ENCODE measurements around the gene LDB3.

GRCh38 chr10:86665868-86666267 is 2.4 kb upstream of the LDB3 start:
- TF ChIP-seq POLR2AphosphoS5 (IDR thresholded peaks at IDR 0.05; ENCODE audit: low read depth, low read length) (no peak), RAD21 (IDR thresholded peaks at IDR 0.05; ENCODE audit: low read depth) (no peak), ATF3 (IDR thresholded peaks at IDR 0.05) (no peak), ZNF274 (IDR thresholded peaks at IDR 0.05; ENCODE audit: low read depth, low read length) (no peak), POLR2A (IDR thresholded peaks at IDR 0.05; ENCODE audit: borderline replicate concordance, extremely low read depth, insufficient read depth, insufficient read length) (no peak), EZH2 (IDR thresholded peaks at IDR 0.05) (no peak), EGR1 (IDR thresholded peaks at IDR 0.05; ENCODE audit: low read depth) (no peak), ELF1 (IDR thresholded peaks at IDR 0.05; ENCODE audit: borderline replicate concordance, low read depth) (no peak), SRF (IDR thresholded peaks at IDR 0.05; ENCODE audit: low read depth) (no peak), SP1 (IDR thresholded peaks at IDR 0.05; ENCODE audit: low read depth) (no peak), MAX (IDR thresholded peaks at IDR 0.05) (no peak), YY1 (IDR thresholded peaks at IDR 0.05; ENCODE audit: extremely low read depth, insufficient replicate concordance, low read depth, low read length) (no peak)
- TF ChIP-seq, protein P1, sequence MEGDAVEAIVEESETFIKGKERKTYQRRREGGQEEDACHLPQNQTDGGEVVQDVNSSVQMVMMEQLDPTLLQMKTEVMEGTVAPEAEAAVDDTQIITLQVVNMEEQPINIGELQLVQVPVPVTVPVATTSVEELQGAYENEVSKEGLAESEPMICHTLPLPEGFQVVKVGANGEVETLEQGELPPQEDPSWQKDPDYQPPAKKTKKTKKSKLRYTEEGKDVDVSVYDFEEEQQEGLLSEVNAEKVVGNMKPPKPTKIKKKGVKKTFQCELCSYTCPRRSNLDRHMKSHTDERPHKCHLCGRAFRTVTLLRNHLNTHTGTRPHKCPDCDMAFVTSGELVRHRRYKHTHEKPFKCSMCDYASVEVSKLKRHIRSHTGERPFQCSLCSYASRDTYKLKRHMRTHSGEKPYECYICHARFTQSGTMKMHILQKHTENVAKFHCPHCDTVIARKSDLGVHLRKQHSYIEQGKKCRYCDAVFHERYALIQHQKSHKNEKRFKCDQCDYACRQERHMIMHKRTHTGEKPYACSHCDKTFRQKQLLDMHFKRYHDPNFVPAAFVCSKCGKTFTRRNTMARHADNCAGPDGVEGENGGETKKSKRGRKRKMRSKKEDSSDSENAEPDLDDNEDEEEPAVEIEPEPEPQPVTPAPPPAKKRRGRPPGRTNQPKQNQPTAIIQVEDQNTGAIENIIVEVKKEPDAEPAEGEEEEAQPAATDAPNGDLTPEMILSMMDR (IDR thresholded peaks at IDR 0.05 in 2 of 3, conservative IDR thresholded peaks at IDR 0.05 in 1 of 3; ENCODE audit: borderline replicate concordance in 1 of 3, insufficient read depth in 1 of 3, low read depth in 2 of 3, low read length in 2 of 3): no peak

All from HCT116 (cell line).